ENCODE measurements around the gene ARHGAP45.

ARHGAP45 gene

GRCh38 chr19:1135454-1135853 lies 68.5 kb downstream of the ARHGAP45 start:
- in situ Hi-C loops (cut with HindIII; ENCODE audit: low pct_ligation_motif_present, low pct_unique_long_range_greater_than_20kb, low sequenced_read_pairs), result no loop called here
- DNase-seq, result no peak

GRCh38 chr19:1136201-1136600 lies 69.2 kb downstream of the ARHGAP45 start:
- in situ Hi-C loops (cut with HindIII; ENCODE audit: low pct_ligation_motif_present, low pct_unique_long_range_greater_than_20kb, low sequenced_read_pairs), result no loop called here
- no peak for DNase-seq

All from ACHN (cell line).